A673 (cell line): ENCODE data around the gene CDC37.

Source experiments
- EZH2 ChIP-seq: fragments of 200-600 bp; sonication (generic); IDR thresholded peaks from 2 replicates; pipeline ENCODE4 v1.6.1; 2017; ENCODE audit warnings: borderline replicate concordance, low read depth, mild to moderate bottlenecking, mixed read lengths, antibody characterized with exemption, low read length; ENCODE audit not compliant: poor library complexity, severe bottlenecking
- TF ChIP-seq, protein P1 (sequence below): fragments of 300-800, 200-600 bp; sonication (generic); conservative IDR thresholded peaks from 2 replicates; pipeline ENCODE4 v1.5.1; 2017; ENCODE audit warnings: low read depth, mild to moderate bottlenecking, antibody characterized with exemption, low read length, moderate library complexity, mixed read lengths

DNA sequence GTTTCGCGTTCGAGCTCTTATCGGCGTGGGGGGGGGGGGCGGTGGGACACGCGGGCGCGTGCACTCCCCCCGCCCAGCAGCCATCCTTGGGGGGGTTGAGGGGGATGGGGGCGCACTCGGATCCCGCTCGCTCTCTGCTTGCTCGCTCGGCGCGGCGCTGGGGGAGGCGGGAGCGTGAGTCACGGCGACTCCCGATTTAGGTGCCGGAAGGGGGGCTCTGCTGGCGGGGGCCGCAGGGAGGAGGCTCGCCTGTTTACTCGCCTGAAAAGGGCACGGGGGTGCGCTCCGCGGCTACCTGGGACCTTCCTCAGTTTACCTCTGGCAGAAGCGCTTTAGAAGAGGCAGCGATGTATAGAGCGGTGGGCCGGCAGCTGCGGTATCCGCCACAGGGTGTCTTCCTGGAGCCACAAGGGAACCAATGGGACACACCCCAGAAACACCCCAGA lies 15.9 kb upstream of the CDC37 start:
- TF ChIP-seq, protein P1, sequence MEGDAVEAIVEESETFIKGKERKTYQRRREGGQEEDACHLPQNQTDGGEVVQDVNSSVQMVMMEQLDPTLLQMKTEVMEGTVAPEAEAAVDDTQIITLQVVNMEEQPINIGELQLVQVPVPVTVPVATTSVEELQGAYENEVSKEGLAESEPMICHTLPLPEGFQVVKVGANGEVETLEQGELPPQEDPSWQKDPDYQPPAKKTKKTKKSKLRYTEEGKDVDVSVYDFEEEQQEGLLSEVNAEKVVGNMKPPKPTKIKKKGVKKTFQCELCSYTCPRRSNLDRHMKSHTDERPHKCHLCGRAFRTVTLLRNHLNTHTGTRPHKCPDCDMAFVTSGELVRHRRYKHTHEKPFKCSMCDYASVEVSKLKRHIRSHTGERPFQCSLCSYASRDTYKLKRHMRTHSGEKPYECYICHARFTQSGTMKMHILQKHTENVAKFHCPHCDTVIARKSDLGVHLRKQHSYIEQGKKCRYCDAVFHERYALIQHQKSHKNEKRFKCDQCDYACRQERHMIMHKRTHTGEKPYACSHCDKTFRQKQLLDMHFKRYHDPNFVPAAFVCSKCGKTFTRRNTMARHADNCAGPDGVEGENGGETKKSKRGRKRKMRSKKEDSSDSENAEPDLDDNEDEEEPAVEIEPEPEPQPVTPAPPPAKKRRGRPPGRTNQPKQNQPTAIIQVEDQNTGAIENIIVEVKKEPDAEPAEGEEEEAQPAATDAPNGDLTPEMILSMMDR, result no peak
- TF ChIP-seq EZH2, result no peak
